H1 (cell line): ENCODE measurements around the gene LYRM4. TPM values are rescaled to one million over a fixed set of nuclear protein-coding genes. Genes with fewer than 3 reads are reported as not detected.

ENCODE experiments used
- CTCF ChIA-PET: fragments of 300-600 bp; sonication (Branson Sonifier 250); formaldehyde crosslinking; loops from one replicate; lab custom pipeline; 2021; ENCODE audit not compliant: partially characterized antibody; lab: Charles Lee
- POLR2A ChIA-PET: fragments of 300-600 bp; sonication (Branson Sonifier 250); formaldehyde crosslinking; loops from one replicate; lab custom pipeline; 2021; ENCODE audit warnings: inconsistent platforms; ENCODE audit not compliant: partially characterized antibody; lab: Charles Lee
- DNase-seq, 2 experiments: peaks; one replicate each; pipeline versions ENCODE4 v3.0.0 to v3.0.0-alpha.2; 2010 to 2022; ENCODE audit warnings: low spot score in 2 of 2, low read depth in 1 of 2, mixed read lengths in 1 of 2
- FAIRE-seq: peaks from 2 replicates; lab custom pipeline; 2011; peaks lifted over from hg19 to GRCh38; lab: Jason Lieb, UNC
- H2AFZ ChIP-seq: 2 replicates; pipeline ENCODE4 v1.8.1; 2012; ENCODE audit warnings: low read length, inconsistent platforms
- H2AK5ac ChIP-seq: 2 replicates; pipeline ENCODE4 v1.6.1; 2013; ENCODE audit warnings: low read depth, low read length
- H2BK120ac ChIP-seq: replicated peaks from 2 replicates; pipeline ENCODE3; 2013; ENCODE audit warnings: low read depth, low read length, inconsistent platforms
- H2BK12ac ChIP-seq: 2 replicates; pipeline ENCODE4 v1.6.1; 2013; ENCODE audit warnings: low read depth, low read length
- H2BK15ac ChIP-seq: 2 replicates; pipeline ENCODE4 v1.6.1; 2013; ENCODE audit warnings: low read length
- H2BK20ac ChIP-seq: 2 replicates; pipeline ENCODE4 v1.6.1; 2013; ENCODE audit warnings: low read length
- H2BK5ac ChIP-seq: 2 replicates; pipeline ENCODE4 v1.6.1; 2013; ENCODE audit warnings: low read depth, low read length
- H3K14ac ChIP-seq: 2 replicates; pipeline ENCODE4 v1.6.1; 2013; ENCODE audit warnings: inconsistent platforms; ENCODE audit not compliant: insufficient read length
- H3K18ac ChIP-seq: 2 replicates; pipeline ENCODE4 v1.6.1; 2013; ENCODE audit warnings: low read length; ENCODE audit errors: extremely low read depth
- H3K23ac ChIP-seq: 2 replicates; pipeline ENCODE4 v1.6.1; 2013; ENCODE audit warnings: inconsistent platforms; ENCODE audit not compliant: insufficient read length
- H3K23me2 ChIP-seq: 2 replicates; pipeline ENCODE4 v1.6.1; 2013; ENCODE audit warnings: low read depth, low read length
- H3K27ac ChIP-seq: 2 replicates; pipeline ENCODE4 v1.6.1; 2011; ENCODE audit warnings: low read depth, low read length, inconsistent platforms
- H3K27me3 ChIP-seq, 4 experiments: replicated peaks in 1 of 4; 1 replicate in 1 of 4; 2 replicates in 3 of 4; pipeline versions ENCODE4 v1.6.1 to v1.8.1; 2011 to 2013; ENCODE audit warnings: low read length in 3 of 4, mild to moderate bottlenecking in 3 of 4, inconsistent platforms in 2 of 4, mixed read lengths in 2 of 4, moderate library complexity in 1 of 4; ENCODE audit not compliant: control insufficient read depth in 3 of 4, insufficient read depth in 3 of 4; ENCODE audit errors: extremely low read depth in 1 of 4
- H3K36me3 ChIP-seq, 4 experiments: 2 replicates each; pipeline versions ENCODE4 v1.6.1 to v1.8.1; 2011 to 2013; ENCODE audit warnings: mild to moderate bottlenecking in 4 of 4, low read length in 3 of 4, moderate library complexity in 2 of 4, control low read depth in 1 of 4, inconsistent platforms in 1 of 4; ENCODE audit not compliant: insufficient read depth in 4 of 4, control insufficient read depth in 2 of 4
- H3K4ac ChIP-seq: replicated peaks from 2 replicates; pipeline ENCODE3; 2013; ENCODE audit warnings: low read length, low read depth, mixed read lengths, inconsistent platforms; ENCODE audit not compliant: insufficient read length
- H3K4me1 ChIP-seq, 4 experiments: replicated peaks in 1 of 4; 1 replicate in 1 of 4; 2 replicates in 3 of 4; pipeline versions ENCODE4 v1.6.1 to v1.8.1; 2011 to 2013; ENCODE audit warnings: low read length in 3 of 4, inconsistent platforms in 2 of 4, mixed read lengths in 1 of 4; ENCODE audit not compliant: insufficient read depth in 4 of 4, control insufficient read depth in 3 of 4
- H3K4me2 ChIP-seq, 2 experiments: 2 replicates each; pipeline versions ENCODE4 v1.6.1 to v1.8.1; 2011 to 2013; ENCODE audit warnings: low read depth in 2 of 2, low read length in 2 of 2, control low read depth in 1 of 2, inconsistent platforms in 1 of 2, mild to moderate bottlenecking in 1 of 2; ENCODE audit not compliant: insufficient read depth in 1 of 2
- H3K4me3 ChIP-seq, 4 experiments: fragments of 200-600, 300-600 bp in 1 of 4; sonication (generic), shearing (Covaris generic), sonication (Bioruptor Twin) in 1 of 4; 2 replicates each; pipeline versions ENCODE4 v1.5.1 to v1.8.1; 2011 to 2016; ENCODE audit warnings: low read length in 4 of 4, low read depth in 3 of 4, control low read depth in 2 of 4, inconsistent platforms in 2 of 4, mild to moderate bottlenecking in 2 of 4, mixed read lengths in 1 of 4, moderate library complexity in 1 of 4; ENCODE audit not compliant: insufficient read depth in 2 of 4; ENCODE audit errors: extremely low read depth in 1 of 4
- H3K56ac ChIP-seq: replicated peaks from 2 replicates; pipeline ENCODE3; 2013; ENCODE audit warnings: low read depth, mild to moderate bottlenecking, mixed read lengths, low read length, inconsistent platforms; ENCODE audit not compliant: insufficient read length
- H3K79me1 ChIP-seq: 2 replicates; pipeline ENCODE4 v1.6.1; 2013; ENCODE audit warnings: low read depth, low read length, control low read depth
- H3K79me2 ChIP-seq, 2 experiments: 2 replicates each; pipeline versions ENCODE4 v1.6.1 to v1.8.1; 2012 to 2013; ENCODE audit warnings: low read length in 2 of 2, mild to moderate bottlenecking in 2 of 2, inconsistent platforms in 1 of 2; ENCODE audit not compliant: insufficient read depth in 2 of 2, control insufficient read depth in 1 of 2
- H3K9ac ChIP-seq, 4 experiments: replicated peaks in 1 of 4; 1 replicate in 1 of 4; 2 replicates in 3 of 4; pipeline versions ENCODE4 v1.6.1 to v1.8.1; 2011 to 2013; ENCODE audit warnings: low read depth in 3 of 4, low read length in 3 of 4, control low read depth in 2 of 4, mild to moderate bottlenecking in 2 of 4, moderate library complexity in 2 of 4, inconsistent platforms in 1 of 4; ENCODE audit errors: extremely low read depth in 1 of 4
- H3K9me3 ChIP-seq, 2 experiments: 2 replicates each; pipeline versions ENCODE4 v1.6.1 to v1.8.1; 2012 to 2013; ENCODE audit warnings: mild to moderate bottlenecking in 2 of 2, moderate library complexity in 2 of 2, control low read depth in 1 of 2, inconsistent platforms in 1 of 2, low read depth in 1 of 2, low read length in 1 of 2, mixed read lengths in 1 of 2; ENCODE audit not compliant: insufficient read depth in 2 of 2
- H4K20me1 ChIP-seq, 2 experiments: replicated peaks in 1 of 2; 2 replicates each; pipeline versions ENCODE3 to v1.8.1; 2011 to 2013; ENCODE audit warnings: inconsistent platforms in 2 of 2, low read length in 2 of 2, mild to moderate bottlenecking in 1 of 2; ENCODE audit not compliant: insufficient read depth in 2 of 2, control insufficient read depth in 1 of 2
- H4K5ac ChIP-seq: 2 replicates; pipeline ENCODE4 v1.6.1; 2013; ENCODE audit warnings: low read length, low read depth, mixed read lengths, inconsistent platforms; ENCODE audit not compliant: insufficient read length
- H4K8ac ChIP-seq: 2 replicates; pipeline ENCODE4 v1.8.0; 2013; ENCODE audit warnings: mild to moderate bottlenecking, moderate library complexity, low read length, inconsistent platforms; ENCODE audit not compliant: insufficient read depth; ENCODE audit errors: extremely low read depth
- H4K91ac ChIP-seq: replicated peaks from 2 replicates; pipeline ENCODE3; 2013; ENCODE audit warnings: low read length, mixed read lengths, inconsistent platforms; ENCODE audit not compliant: insufficient read length
- ASH2L ChIP-seq: fragments of 200-600, 300-600 bp; sonication (generic); IDR thresholded peaks from one replicate; pipeline ENCODE4 v1.7.1; 2017; ENCODE audit warnings: low read length
- BRCA1 ChIP-seq: IDR thresholded peaks from 2 replicates; pipeline ENCODE4 v1.6.1; 2012; ENCODE audit warnings: low read depth, low read length, improper control_type of control experiment
- CTBP2 ChIP-seq: IDR thresholded peaks from 2 replicates; pipeline ENCODE4 v1.7.0; 2011; ENCODE audit warnings: borderline replicate concordance, mild to moderate bottlenecking, moderate library complexity, mixed read lengths, low read length; ENCODE audit not compliant: insufficient read depth, insufficient read length
- HDAC6 ChIP-seq: IDR thresholded peaks from one replicate; pipeline ENCODE4 v1.7.1; 2012; ENCODE audit warnings: low read depth, mild to moderate bottlenecking, inconsistent platforms, low read length, moderate library complexity
- KDM5A ChIP-seq: fragments of 200-600 bp; IDR thresholded peaks from 2 replicates; pipeline ENCODE4 v1.7.1; 2012; ENCODE audit warnings: mild to moderate bottlenecking, low read length, inconsistent platforms, mixed read lengths
- PHF8 ChIP-seq: fragments of 200-600 bp; sonication (generic); conservative IDR thresholded peaks from 2 replicates; pipeline ENCODE4 v1.7.1; 2012; ENCODE audit warnings: low read depth, mild to moderate bottlenecking, inconsistent platforms, low read length, moderate library complexity
- POU5F1 ChIP-seq: IDR thresholded peaks from 2 replicates; pipeline ENCODE4 v1.6.1; 2011; ENCODE audit warnings: low read depth, mild to moderate bottlenecking, low read length, moderate library complexity
- SIN3A ChIP-seq, 2 experiments: IDR thresholded peaks in 1 of 2; conservative IDR thresholded peaks in 1 of 2; 2 replicates each; pipeline ENCODE4 v1.6.1; 2011 to 2012; ENCODE audit warnings: low read length in 2 of 2, improper control_type of control experiment in 1 of 2, low read depth in 1 of 2, mild to moderate bottlenecking in 1 of 2
- YY1 ChIP-seq: IDR thresholded peaks from 2 replicates; pipeline ENCODE4 v1.6.1; 2011; ENCODE audit warnings: low read depth, mild to moderate bottlenecking, low read length
- WGBS, 2 experiments: shearing (Covaris generic) in 1 of 2; methylation state at CpG; one replicate each; pipeline versions ENCODE4 v1.1.6 to v1.1.7; 2013 to 2015; ENCODE audit warnings: low lambda C conversion rate in 2 of 2, mixed read lengths in 2 of 2, inconsistent platforms in 1 of 2, low coverage in 1 of 2, missing lambda C conversion rate in 1 of 2; ENCODE audit not compliant: insufficient replicate concordance in 2 of 2, insufficient coverage in 1 of 2, insufficient read length in 1 of 2; ENCODE audit errors: extremely low coverage in 1 of 2, missing lambda C conversion rate in 1 of 2; 5-methylcytosine and 5-hydroxymethylcytosine counted together
- polyA plus RNA-seq, 7 experiments: library from polyadenylated mRNA; depleted of rRNA in 3 of 7; stranded (reverse) in 5 of 7; unstranded in 2 of 7; fragments of >200 nt in 5 of 7; fragments of 200-250 nt in 2 of 7; gene quantifications; 1 replicate in 5 of 7; 2 replicates in 1 of 7; 4 replicates in 1 of 7; pipeline versions ENCODE4 v1.2.1 to v1.2.3, GENCODE V29; 2011 to 2013; ENCODE audit warnings: missing spikeins in 2 of 7, mixed read lengths in 2 of 7
- total RNA-seq: library from RNA; stranded (reverse); fragmentation: NEBNext Ultra II Directional; extraction: Animal tissue kit (Norgen Biotek cat#: 25700); gene quantifications from 2 replicates; pipeline ENCODE4 v1.2.1, GENCODE V29; 2021
- TF ChIP-seq, protein P1 (sequence below): IDR thresholded peaks from 2 replicates; pipeline ENCODE4 v1.6.1; 2012; ENCODE audit warnings: low read length, inconsistent platforms

LYRM4 gene
- total and polyA plus RNA-seq, 2 of the 8 experiments (the other 6 are each of a cell fraction or from before 2014, with no cell fraction given): 56.6 to 62.8 TPM

DNA sequence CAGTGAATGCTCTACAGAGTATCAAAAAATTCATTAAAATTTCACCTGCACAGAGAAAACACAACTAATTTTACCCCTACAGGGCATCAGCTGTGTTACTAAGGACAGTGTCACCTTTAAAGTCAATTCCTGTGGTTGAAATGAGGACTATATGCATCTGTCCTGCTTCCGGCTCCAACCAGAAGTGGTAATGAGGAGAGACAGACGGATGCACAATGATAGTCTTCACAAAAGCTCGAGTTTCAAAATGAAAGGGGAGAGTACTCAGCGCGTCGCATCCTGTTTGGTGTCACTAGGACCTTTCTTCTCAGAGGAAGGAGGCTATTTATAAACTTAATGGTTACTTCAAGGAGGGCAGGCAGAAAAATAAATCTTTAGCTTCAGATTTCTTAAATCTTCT, 86.5 kb downstream of the LYRM4 start:
- H3K36me3 ChIP-seq: no peaks in the 10 kb centered on the region
- no peaks in the 10 kb centered on the region; the same call in none of the 2 replicates for H3K79me1 ChIP-seq
- H3K23me2 ChIP-seq: no peaks in the 10 kb centered on the region
- H3K9ac ChIP-seq: no peak overlapping the region
- H2BK12ac ChIP-seq: no peak overlapping the region
- no peaks in the 10 kb centered on the region; a peak in 1 of 7 replicates for H3K27me3 ChIP-seq
- H3K56ac ChIP-seq: no peak overlapping the region
- H2BK15ac ChIP-seq: no peak overlapping the region
- ChIA-PET POLR2A (interaction anchor here (0.9 to 1.6 kb wide), 3 partner anchors 18 to 86 kb away, joined by 3 to 5 read pairs (median 4); no protein-coding TSS in a partner anchor), CTCF (interaction anchor here (0.7 to 18.0 kb wide), 37 partner anchors 8 to 517 kb away, joined by 3 to 256 read pairs (median 4); no protein-coding TSS in a partner anchor)
- H3K4me3 ChIP-seq: no peak overlapping the region
- no peak overlapping the region for H2BK20ac ChIP-seq
- H2BK120ac ChIP-seq: no peak overlapping the region
- no peak overlapping the region for H3K4ac ChIP-seq
- H2BK5ac ChIP-seq: no peak overlapping the region
- H3K4me2 ChIP-seq: no peak overlapping the region
- H2AK5ac ChIP-seq: no peak overlapping the region
- H4K8ac ChIP-seq: no peak overlapping the region
- DNase-seq: no peak
- no peak overlapping the region for H4K91ac ChIP-seq
- no peak overlapping the region for H3K23ac ChIP-seq
- WGBS, 2 experiments: 89% methylated on average over 6 of the region's 6 CpGs; no CpG with 5 or more reads in 1 of the 2 experiments
- no peak overlapping the region for H3K18ac ChIP-seq
- TF ChIP-seq PHF8 (no peak), BRCA1 (no peak), SIN3A (conservative IDR thresholded peaks at IDR 0.05 in 1 of 2, IDR thresholded peaks at IDR 0.05 in 1 of 2; ENCODE audit: low read depth in 1 of 2, low read length in 2 of 2) (no peak), POU5F1 (no peak), ASH2L (no peak), CTBP2 (no peak), HDAC6 (no peak), YY1 (no peak), KDM5A (no peak)
- TF ChIP-seq, protein P1, sequence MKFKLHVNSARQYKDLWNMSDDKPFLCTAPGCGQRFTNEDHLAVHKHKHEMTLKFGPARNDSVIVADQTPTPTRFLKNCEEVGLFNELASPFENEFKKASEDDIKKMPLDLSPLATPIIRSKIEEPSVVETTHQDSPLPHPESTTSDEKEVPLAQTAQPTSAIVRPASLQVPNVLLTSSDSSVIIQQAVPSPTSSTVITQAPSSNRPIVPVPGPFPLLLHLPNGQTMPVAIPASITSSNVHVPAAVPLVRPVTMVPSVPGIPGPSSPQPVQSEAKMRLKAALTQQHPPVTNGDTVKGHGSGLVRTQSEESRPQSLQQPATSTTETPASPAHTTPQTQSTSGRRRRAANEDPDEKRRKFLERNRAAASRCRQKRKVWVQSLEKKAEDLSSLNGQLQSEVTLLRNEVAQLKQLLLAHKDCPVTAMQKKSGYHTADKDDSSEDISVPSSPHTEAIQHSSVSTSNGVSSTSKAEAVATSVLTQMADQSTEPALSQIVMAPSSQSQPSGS: no peak
- no peaks in the 10 kb centered on the region for H3K79me2 ChIP-seq
- no peak overlapping the region for H2AFZ ChIP-seq
- H4K5ac ChIP-seq: no peak overlapping the region
- H3K14ac ChIP-seq: no peak overlapping the region
- H3K4me1 ChIP-seq: peaks cover 0 to 4% (median 0%) of the 10 kb centered on the region in 4 experiments; a peak in 2 of 7 replicates
- no peak overlapping the region for H3K27ac ChIP-seq
- FAIRE-seq: no peak
- H4K20me1 ChIP-seq: peaks cover 6 to 12% of the 10 kb centered on the region in 2 experiments
- no peaks in the 10 kb centered on the region for H3K9me3 ChIP-seq
